GM19238 (cell line): ENCODE data around the gene DOK7.

Experiments used
- DNase-seq: peaks from one replicate; pipeline ENCODE4 v3.0.0; 2011; ENCODE audit warnings: low spot score; ENCODE audit not compliant: insufficient read length

DOK7 gene

DNA sequence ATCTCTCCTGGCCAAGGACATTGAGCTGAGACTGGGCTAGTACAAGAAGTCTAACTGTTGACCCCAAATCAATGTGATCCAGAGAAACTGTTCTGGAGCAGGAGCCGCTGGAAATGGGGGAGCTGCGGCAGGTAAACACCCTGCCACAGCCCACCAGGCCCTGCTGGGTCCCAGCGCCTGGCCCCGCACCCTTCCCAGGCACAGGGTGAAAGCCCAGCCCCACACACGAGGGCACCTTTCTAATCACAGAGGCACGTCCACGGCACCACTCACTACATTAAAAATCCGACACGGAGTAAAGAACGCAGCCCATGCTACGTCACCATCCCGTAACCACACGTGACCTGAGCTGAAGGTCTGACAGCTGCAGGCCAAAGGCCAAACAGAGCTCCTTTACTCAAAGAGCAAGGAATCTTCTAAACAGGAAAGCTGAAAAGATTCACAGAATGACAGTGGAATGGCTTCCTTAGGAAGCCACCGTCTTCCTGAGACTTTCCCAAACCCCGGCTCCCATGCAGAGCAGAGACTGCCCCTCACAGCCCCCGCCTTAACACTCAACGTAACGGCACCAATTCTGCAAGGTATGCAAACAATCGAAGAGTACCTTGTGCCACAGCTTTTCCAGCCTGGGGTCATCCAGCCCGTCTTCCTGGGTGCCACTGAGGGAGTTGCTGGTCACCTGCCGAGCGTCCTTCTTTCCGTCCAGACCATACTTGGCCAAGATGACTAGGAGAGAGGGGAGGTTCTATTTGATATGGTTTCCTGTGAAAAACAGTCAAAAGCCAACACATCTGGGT is 56.6 kb downstream of the DOK7 start:
- DNase-seq: no peak

DNA sequence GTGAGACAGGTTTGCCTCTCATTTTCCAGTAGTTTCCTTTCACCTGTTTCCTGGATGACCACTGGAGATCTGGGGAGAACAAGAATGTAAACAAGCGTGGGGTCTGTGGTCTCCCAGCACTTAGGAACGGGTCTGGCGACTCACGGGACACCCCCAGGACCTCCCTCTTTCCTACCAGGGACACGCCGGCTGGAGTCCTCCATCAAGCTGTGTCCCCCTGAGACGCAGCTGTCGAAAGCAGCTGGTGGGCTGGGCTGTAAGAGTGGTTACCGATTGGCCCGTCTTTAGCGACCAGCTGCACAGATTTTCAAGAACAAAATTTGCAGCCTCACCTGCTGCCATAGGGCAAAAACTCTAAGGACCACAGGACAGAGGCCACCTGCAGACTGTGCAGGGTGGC is 57.2 kb downstream of the DOK7 start:
- no peak for DNase-seq

DNA sequence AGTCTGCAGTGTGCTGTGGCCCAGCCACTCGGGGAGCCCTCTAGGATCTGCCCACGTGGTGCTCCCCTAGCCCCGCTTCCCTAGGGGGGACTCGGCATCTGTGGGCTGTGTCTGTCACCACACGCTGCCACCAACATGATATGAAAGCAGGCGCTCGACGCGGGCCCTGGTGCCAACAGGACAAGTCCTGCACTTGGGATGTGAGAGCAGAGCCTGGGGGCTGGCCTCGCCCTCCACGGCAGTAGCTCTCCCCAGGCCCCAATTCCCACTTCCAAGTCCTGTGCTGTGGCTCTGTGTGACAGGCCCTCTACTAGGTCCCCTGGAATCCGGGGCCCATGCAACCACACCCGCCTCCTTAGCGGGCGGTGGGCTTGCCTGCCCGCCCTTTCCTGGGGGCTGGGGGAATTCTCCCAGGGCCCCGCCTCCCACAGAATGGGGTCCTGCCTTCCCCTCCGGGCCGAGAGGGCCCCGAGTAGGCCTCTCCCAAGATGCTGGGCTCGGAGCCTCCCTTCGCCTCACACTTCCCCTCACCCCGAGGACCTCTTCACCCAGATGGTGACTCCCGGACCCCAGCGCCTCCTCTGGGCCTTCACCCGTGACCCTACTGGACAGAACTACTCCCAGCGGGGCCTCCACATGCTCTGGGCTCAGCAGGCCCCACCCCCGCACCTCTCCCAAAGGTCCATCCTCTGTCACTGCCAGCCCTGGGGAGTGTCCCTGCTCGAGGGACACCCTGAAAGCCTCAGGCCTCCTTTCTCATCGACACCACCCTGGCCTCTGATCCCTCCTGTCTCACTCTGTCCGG is 57.9 kb downstream of the DOK7 start:
- no peak for DNase-seq

DNA sequence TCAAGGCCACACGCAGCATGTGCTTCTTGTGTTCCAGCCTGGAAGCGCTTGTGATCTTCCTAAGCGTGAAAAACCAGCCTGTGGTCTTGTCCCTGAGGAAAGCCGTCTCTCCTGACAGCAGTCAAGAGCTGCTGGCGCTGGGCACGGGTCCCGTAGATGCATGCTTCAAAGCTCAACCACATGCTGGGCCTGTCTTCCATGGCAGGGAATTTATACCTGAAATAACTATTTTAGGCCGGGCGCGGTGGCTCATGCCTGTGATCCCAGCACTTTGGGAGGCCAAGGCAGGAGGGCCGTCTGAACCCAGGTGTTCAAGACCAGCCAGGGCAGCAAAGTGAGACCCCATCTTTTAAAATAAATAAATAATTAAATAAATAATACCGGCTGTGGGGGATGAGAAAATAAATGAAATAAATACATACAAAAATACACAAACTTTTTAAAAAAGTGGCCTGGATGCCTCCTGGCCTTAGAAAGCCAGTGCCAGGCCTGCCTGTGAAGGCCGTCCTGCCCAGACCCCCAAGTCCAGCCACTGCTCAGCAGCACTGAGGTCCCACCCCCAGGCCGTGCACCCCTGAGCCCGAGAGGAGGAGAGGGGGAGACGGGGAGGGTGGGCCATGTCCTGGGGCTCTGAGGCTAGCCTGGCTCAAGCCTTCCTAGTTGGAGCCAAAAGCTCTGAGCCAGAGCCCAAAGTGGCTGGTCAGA is 58.7 kb downstream of the DOK7 start:
- no peak for DNase-seq

DNA sequence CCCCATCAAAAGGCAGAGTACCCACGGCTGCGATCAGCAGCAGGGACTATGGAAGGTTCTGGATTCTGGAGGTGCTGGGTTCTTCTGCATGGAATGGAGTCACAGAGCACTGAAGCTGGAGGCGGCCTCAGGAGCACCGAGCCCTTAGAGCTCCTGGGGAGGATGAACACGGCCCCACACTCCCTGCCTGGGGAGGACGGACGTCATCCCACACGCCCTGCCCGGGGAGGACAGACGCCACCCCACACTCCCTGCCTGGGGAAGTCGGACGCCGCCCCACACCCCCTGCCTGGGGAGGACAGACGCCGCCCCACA is 59.2 kb downstream of the DOK7 start:
- no peak for DNase-seq

DNA sequence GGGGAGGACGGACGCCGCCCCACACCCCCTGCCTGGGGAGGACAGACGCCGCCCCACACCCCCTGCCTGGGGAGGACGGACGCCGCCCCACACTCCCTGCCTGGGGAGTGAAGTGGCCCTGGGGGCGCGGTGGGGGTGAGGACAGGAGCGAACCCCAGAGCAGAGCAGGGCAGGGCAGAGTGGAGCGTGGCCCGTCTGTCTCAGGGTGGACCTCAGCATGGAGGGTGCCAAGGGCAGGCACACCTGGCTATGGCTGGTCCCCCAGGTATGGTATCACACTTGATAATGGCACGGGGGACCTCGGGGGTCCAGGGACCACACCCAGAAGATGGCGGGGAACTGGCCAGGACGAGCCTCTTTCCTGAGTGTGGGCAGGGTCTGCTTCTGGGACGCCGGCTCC is 59.5 kb downstream of the DOK7 start:
- no peak for DNase-seq

DNA sequence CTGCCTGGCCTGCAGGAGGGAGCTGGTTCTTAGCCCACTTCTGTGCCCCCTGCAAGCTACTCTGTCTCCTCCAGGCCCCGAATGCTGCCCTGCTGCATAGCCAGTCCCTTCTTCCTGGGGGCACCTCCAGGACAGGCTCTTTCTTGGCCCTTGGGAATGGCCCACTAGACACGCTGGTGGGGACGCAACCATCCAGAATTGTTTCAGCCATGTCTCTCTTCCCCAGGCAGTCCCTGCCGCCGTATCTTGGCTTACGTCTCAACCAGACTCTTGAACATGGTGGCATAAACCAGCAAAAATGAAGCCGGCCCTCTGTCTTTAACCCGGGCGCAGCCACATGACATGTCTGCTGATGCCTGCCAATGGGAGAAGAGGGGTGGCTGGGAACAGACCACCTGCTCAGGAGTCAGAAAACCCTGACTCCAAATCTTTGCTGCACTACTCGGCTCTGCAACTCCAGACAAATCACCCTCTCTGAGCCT is 60.1 kb downstream of the DOK7 start:
- no peak for DNase-seq

DNA sequence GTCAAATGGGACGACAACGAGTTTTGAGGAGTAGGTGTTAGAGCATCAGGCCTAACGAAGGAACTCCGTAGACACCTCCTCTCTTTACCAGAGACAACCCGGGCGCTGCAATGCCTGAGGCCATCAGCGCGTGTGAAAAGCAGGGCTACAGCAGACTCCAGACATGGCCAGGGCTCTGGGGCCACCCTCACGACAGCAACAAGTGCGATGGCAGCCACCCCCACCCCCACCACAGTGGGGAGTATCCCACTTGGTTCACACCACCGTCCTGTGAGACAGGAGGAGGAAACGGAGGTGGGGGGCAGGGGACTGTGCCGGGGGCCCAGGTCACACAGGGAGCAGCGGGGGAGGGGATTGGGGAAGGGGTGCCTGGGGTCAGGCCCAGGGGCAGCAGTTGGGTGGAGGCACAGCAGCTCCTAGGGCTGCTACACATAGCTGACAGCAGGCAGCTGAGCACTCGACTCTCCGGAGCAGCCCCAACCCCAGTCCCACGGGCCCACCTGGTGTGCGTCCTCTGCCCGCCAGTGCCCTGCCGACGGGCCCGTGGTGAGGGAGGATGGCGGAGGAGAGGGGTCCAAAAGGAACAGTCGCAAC is 60.6 kb downstream of the DOK7 start:
- no peak for DNase-seq

DNA sequence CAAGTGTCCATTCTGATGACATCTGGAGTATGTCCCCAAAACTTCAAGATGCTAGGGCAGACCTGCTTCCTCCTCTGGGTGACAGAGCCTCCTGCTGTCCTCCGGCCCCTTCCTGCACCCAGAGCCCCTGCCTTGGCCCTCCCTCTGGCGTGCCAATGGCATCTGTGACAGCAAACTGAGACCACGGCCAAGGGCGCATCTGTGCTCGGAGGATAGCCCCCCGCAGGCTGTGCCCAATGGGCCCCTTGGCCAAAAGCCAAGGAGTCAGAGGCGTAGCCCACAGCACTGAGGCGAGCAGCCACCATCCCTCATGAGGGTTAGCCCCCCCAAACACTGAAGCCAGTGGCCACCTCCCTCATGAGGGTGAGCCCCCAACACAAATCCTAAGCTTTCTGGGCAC is 61.2 kb downstream of the DOK7 start:
- DNase-seq: no peak

DNA sequence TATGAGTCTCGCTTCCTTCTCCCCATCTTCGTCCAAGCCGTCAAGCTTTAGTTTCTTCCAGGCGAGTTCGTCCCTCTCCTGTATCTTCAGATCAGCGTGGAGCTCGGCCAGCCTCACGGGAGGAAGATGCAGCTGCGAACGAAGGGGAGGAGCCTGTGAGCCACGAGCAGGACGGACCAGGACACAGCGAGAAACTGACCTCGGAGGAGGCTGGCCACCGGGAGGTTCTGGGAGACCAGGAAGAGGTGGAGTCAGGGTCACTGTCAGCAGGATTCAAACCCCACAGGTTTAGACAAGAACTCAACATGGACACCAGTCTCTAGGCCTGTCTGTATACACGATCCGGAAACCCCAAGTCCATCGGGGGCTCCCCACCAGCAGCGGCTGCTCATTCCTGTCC is 61.8 kb downstream of the DOK7 start:
- no peak for DNase-seq

DNA sequence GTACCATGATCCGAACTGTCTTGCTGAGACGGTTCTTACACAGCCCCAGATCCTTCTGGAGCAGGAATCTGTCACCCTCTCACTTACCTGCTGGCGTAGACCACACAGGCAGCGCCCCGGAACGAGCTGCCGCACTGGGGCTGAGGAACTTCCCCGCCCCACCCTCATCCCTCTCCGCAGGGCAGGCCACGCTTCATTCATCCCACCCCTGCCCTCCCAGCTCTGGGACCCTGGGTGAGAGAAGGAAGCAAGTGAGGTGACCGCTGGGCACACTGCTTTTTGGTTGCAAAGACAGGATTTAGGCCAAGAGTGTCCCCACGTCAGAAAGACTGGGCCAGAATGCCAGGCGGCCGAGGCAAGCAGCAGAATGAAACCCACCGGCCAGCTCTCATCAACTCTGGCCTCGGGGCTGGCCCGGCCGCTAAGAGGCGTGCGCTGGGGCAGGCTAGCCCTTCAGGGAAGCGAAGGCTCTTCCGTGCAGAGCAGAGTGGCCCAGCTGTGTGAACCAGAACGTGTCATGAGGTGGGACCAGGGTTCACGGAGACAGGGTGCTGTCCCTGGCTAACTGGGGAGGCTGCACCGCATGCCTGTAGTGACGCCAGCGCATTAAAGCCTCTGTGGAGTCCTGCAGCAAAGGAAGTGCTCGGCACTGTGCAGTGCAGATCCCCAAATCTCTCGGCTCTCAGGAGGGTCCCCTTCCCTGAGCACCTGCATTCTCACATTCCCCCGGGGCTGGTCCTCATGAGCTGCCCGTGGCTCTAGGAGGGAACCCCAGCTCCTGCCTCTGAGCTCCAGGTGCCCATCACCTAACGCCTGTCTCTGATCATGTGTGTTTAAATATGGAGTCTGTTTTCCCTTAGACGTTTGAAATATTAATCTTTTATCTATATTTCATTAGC is 62.7 kb downstream of the DOK7 start:
- no peak for DNase-seq

DNA sequence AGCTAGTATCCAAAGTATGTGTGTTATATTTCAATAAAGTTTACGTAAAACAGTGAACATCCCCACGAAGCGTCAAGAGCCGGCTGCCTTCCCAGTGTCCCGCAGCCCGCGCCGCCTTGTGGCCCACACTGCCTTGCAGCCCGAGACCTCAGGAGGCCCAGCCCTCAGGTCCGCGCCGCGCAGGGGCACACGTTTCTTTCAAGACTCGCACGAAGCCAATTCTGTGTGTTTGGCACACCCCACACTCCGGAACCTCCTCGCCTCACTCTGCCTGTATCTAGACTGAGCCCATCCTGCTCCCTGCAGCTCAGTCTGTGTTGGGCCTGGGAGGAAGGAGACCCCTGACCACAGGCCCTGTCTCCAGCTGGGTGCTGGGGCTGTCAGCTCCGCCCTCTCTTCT is 63.4 kb downstream of the DOK7 start:
- DNase-seq: no peak

DNA sequence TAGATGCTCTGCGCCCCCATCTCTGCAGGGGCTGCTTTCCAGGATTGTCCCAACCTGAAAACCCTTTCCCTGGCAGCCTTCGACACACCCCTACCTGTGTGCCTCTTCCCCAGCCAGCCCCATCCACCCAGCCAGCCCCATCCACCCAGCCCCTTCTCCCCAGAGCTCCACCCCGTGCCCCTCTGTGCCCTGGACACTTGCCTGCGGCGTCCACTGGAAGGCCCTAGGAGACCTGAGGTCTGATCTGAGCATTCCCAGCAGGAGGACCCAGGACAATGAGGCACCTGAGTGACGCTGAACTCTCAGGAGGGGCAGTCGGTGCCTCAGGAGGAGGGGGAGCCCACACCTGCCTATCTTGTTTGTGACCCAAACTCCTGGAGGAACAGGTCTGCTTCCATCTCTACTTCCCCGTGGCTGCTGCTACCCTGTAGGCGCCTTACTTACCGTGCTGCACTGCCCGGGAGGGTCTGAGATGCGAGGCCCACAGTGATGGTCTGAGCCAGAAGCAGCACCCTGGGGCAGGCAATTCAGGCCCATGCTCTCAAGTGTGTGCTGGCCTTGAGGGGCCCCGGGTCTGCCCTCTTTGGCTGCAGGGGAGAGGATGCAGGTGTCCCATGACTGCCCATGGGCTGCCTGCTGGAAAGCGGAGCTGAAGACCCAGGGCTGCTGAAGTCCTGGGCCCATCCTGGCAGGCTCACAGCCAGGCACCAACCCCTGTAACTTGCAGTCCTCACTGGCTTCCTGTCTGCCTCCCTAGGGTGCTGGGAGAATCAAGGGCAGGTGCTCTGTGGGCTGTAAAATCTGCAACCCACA is 64.2 kb downstream of the DOK7 start:
- DNase-seq: no peak

DNA sequence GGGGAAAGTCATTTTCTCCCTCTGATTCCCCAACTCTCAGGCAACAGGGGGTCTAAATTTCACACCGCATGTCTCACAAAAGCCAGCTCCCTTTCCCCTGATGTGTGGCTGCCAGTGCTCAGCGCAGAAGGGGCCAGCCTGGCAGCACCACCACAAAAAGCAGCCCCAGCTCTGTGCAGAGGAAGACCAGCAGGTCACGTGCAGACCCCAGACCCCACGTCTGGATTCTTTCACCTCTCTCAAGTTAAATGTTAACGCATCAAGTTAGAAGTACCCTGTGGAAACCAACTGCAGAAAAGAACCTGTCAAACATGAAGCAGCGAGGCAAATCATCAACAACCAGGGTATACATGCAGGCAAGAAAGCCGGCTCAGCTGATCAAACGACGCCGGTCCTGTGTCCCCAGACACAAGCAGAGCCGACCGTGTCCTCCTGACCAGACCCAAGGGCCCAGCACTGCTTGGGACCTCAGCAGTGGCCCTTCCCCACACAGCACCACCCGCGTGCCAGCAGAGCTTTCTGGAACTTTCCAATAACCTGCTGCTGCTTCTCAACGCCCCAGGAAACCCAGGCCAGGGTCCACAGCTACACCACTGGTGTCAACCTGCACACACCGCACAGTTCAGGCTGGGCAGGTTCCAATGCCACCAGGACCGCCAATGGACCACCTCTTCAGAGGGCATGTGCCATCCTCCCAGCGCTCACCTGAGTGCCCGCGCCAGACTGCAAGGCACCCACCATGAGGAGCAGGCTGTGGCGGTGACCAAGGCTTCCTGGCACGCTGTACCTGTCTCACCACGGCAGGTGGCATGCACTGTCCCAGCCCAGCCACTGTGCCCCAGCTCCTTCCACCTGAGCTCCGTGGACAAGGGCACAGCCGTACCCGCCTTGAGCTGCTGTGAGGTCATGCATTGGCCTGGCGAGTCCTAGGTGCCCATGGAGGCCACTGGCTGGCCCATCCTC is 65.1 kb downstream of the DOK7 start:
- DNase-seq: no peak

DNA sequence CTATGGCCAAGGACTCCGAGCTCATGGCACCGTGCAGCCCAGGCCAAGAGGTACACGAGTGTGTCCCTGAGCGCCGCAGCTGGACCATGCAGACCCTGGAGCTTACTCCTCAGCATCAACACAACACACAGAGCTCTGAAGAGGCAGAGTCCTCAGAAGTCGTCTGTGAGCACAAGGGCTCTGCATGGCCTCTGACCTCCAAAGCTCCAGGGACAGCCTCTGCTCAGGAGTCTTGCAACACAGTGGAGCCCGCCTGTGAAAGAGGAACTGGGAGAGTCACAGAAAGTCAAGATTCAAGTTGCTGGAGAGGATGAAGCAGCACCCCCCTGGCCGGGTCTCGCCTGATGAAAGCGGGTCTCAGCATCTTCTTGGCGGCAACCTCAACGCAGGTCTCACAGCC is 66.3 kb downstream of the DOK7 start:
- peak; percentile 44 for DNase-seq

DNA sequence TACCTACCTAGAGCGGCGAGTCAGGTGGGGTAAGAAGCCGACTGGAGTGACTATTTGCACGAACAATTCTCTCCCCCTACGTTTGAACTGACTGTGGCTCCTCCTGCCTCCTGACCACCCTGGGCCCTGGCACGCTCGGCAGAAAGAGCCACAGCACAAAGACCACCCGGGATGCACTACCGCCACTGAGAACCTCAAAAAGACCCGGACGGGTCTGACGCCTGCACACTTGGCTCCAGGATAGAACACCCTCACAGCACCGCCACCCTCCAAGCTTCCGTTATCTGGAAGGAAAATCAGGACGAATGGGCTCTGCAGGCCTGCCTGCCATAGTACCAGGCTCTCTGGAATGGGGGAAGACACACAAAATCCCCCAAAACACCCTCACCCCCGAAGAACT is 66.9 kb downstream of the DOK7 start:
- DNase-seq: no peak

DNA sequence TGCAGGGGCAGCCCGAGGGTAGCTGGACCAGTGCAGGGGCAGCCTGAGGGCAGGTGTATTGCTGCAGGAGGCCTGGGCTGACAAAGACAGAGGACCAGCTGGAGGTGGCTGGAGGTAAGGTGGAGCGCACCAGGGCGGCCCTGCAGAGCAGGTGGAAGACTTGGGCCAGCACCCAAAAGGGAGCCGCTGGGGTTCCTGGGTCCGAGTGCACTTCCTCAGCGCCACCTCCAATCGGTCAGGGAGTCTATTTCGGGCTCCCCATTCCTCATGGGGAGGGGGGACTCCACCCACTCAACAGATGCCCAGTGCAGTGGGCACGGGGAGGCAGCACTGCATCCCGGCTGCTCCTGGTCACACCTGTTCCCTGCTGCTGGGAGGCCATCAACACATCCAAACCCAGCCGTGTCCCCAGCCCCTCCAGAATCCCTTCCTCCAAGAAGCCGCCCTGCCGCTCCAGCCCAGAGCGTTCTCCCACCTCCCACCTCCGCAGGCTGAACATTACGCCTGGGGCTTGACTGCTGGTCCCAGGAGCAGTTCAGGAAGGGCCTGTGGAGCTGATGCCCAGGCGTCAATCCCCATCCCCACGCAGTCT is 67.7 kb downstream of the DOK7 start:
- no peak for DNase-seq

DNA sequence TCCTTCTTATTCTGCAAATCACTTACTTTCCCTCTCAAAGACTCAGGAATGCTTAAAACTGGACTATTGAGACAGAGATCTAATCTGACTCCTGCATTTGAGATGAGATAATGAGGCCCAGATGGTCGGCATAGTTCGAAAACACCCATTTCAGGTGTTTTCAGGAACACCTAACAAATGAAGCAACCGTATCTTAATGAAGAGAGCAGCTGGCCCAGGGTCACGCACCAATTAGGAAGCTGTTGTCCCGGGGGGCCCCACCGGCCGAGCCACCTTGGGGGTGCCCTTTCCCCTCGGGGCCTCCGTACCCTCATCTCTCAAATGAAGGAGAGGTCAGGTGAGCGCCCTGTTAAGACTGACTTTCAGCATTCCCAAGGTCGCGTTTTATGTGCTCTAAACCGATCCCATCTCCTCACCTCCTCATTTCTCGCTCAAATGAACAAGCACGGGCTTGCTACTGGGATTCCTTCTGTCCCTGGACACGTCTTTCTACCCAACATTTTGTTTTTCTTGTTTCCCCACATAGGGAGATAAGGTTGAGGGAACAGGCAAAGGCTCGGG is 68.3 kb downstream of the DOK7 start:
- no peak for DNase-seq
